ENCODE measurements around the gene TRPV6.

DNA sequence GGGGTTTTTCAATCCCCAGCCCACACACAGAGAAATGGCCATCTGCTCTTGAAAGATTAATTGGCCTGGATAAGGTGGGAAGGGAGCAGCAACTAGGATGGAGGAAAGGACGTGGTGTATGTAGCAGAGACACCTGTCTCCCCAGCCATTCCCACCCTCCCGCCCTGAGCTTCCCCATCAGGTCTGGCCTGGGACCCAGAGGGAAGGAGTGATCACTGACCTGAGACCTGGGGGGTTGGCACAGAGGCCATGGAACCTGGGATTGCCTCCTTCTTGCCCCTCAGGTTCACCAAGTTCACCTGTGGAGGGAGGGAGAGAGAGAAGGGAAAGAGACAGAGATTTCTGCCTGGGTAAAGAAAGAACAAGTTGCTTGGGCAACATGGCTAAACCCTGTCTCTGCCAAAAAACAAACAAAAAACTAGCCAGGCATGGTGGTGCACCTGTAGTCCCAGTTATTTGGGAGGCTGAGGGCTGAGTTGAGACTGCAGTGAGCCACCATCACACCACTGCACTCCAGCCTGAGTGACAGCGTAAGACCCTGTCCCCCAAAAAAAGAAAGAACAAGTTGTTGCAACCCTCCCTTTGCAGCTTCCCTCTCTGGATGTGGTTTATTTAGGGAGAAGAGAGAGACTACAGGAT, 11.3 kb upstream of the TRPV6 start:
- TF ChIP-seq POLR2A (IDR thresholded peaks at IDR 0.05) (no peak), POLR2AphosphoS5 (IDR thresholded peaks at IDR 0.05) (no peak), EP300 (IDR thresholded peaks at IDR 0.05) (no peak)
- TF ChIP-seq, protein P1, sequence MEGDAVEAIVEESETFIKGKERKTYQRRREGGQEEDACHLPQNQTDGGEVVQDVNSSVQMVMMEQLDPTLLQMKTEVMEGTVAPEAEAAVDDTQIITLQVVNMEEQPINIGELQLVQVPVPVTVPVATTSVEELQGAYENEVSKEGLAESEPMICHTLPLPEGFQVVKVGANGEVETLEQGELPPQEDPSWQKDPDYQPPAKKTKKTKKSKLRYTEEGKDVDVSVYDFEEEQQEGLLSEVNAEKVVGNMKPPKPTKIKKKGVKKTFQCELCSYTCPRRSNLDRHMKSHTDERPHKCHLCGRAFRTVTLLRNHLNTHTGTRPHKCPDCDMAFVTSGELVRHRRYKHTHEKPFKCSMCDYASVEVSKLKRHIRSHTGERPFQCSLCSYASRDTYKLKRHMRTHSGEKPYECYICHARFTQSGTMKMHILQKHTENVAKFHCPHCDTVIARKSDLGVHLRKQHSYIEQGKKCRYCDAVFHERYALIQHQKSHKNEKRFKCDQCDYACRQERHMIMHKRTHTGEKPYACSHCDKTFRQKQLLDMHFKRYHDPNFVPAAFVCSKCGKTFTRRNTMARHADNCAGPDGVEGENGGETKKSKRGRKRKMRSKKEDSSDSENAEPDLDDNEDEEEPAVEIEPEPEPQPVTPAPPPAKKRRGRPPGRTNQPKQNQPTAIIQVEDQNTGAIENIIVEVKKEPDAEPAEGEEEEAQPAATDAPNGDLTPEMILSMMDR (IDR thresholded peaks at IDR 0.05), result no peak
